AG08396 (cell line): ENCODE data around the gene ZMYND8.
A peak's percentile ranks its signal among the peaks of the same experiment; 100 is the strongest.

Experiments
- DNase-seq: peaks from one replicate; pipeline ENCODE4 v3.0.0; 2012; ENCODE audit warnings: low spot score, mixed read lengths

The ZMYND8 gene

DNA sequence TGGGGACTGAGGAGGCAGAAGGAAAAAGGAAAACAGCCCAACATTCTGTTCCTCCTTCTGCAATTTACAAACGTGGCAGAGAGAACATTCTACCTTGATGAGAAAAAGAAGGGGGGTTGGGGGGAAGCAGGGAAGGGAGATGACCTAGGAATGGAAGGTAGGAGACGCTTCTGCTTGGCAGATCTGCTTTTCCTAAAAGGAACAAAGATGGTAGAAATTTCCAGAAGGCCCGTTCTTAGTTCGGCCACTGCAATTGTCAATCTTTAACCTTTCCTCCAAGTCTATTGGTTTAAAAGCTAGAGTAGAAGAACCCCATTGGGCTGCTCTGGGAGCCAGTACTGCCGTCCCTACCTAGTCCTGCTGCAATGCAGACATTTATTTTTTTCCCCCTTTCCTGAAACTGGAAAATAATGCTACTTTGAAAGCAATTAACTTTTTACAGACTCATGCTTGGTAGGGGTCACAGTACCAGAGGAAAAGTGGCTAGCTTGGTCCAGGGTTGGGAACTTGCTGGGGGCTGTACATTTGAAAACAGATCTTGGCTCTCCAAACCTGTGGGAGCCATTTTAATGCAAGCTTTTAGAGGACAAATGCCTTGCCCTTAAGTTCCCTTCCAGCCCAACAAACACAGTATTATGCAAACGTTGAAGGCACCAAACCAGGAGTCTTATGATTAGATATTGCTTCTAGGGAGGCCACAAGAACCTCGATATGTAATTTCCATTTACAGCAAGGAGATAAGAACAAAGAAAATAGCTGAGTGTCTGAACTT lies 2.6 kb downstream of the ZMYND8 start:
- DNase-seq: no peak

DNA sequence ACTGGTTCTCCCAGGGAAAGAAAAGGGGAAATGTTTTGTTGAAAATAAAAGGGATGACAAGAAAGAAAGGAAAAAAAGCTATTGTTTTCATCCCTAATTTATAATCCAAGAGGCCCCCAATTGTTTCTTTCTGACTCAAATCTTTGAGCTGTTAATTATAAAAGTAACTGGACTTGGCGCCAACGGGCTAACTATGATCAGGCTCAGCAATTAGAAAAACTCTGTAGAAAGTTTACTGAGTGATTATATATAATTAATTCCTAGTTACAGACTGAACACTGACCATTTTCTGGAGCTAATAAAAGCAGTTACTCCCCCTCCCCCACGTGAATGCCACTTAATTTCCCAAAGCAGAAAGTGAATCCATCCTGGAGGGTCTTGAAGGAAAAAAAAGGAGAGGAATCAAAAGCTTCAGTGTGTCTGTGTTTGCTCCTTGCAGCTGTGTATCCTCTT lies 3.2 kb downstream of the ZMYND8 start:
- no peak for DNase-seq

DNA sequence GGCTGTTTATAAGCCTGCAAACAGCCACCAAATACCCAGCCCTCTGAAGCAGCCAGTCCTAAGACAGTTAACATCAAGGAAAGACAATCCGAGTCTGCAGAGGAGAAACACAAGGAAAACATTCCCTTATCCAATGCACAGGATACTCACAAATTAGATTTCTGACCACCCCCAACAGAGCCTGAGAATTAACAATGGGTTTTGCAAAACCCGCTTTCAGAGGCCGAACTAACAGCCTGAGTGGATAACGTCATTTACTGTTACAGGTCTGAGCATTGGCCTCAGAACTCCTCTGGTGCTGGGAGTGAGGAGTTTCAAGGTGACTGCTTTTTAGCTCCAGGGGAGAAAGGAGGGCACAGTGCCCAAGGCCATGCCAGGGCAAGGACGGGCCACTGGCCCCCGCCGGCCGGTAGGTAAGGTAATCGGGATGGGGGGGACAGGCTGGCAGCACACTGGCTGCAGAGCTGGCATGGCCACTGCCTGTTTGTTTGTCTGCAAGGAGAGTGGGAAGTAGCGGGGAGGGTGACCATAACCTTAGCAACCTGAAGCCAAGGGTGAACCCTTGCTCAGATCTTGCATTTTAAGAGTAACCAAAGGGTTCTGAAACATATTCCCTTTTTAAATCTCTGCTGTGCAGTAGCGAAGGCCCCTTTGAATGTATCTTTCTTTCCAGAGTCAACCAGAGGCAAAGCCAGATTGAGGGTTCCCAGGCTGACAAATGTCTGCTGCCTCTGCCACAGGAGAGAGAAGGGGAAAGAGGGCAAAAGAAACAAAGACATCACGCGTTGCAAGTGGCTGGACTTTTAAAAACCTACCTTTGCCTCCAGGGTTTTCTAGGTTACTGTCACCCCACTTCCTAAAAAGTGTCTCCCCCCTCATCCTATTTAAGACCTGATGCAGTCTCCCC lies 3.9 kb downstream of the ZMYND8 start:
- DNase-seq: no peak

DNA sequence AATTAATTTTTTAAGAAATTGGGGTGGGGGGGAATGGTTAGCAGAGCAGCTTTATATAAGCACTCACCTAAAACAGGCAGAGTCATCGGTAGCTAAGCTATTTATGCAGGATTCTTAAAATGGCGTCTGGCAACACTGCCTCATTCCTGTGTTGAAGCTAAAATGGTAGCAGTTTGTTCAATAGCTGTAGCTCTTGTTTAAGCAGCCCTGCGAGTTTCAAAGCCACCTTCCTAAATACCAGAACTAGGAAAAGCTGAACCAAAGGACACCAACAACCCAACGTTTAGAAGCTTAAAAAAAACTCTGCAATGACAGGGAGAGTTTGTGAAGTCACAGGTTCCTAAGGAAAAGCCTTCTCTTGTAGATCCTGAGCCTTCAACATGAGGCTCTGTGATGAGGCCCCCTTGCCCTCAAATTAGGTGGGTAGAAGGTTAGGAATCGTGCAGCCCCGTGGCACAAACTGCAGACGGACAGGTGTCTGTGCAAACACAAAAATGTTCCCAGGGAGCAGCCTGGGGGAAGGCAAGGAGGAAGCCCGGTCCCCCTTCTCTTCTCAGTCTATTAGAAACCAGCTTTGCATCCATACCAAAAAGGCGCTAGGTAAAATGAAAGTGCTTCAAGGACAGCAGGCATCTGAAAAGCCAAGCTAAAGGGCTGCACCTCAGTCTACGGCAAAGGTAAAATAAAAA lies 4.7 kb downstream of the ZMYND8 start:
- no peak for DNase-seq

DNA sequence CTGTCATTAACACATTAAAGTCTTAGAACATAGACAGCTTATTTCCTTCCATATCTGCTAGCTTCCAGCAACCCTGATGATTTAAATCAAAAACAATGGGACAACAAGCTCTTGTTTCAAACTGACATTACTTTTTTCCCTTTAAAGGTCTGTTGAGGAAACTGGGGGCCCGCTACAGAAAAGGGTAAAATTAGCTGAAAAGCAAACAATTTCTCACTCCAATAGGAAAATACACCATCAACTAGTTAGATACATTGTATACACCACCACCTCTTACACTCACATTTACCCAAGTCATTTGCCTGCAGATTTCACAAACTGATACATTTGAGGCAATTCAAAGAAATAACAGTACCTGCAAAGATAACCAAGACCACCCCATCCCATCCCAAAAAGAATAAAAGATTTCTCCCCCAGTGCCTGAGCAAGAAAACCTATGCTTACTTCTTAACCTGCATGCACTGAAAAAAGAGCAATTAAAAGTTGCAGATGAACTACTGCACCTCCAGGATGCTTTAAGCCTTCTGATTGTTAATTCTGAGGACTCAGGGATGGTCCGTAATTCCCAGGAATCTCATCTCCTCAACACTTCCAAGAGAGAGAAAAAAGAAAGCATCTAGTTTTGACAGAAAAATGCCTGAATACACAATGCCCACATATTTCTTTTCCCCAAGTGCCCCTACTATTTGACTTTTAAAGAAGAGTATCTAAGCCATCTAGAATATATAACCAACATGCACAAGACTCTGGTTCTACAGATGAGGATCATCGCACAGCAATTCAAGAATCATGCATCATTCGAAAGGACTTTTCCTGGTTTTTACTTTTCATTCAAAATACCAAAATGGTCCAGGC lies 5.6 kb downstream of the ZMYND8 start:
- DNase-seq: no peak

DNA sequence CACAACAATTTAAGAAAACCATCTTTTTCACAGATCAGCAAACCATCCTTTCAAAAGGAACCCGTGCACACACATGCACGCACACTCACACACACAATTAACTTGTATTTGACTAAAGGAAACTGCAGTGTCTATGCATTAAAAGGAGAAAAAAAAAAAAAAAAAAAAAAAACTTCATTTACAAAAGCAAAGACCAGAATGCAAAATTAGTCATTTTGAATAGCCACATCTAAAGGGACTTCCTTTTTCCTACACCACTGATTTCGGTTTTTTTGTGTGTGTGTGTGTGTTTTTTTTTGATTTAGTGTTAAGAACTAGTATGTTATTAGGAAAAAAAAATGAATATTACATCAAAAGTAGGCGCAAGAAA lies 6.3 kb downstream of the ZMYND8 start:
- DNase-seq: no peak

DNA sequence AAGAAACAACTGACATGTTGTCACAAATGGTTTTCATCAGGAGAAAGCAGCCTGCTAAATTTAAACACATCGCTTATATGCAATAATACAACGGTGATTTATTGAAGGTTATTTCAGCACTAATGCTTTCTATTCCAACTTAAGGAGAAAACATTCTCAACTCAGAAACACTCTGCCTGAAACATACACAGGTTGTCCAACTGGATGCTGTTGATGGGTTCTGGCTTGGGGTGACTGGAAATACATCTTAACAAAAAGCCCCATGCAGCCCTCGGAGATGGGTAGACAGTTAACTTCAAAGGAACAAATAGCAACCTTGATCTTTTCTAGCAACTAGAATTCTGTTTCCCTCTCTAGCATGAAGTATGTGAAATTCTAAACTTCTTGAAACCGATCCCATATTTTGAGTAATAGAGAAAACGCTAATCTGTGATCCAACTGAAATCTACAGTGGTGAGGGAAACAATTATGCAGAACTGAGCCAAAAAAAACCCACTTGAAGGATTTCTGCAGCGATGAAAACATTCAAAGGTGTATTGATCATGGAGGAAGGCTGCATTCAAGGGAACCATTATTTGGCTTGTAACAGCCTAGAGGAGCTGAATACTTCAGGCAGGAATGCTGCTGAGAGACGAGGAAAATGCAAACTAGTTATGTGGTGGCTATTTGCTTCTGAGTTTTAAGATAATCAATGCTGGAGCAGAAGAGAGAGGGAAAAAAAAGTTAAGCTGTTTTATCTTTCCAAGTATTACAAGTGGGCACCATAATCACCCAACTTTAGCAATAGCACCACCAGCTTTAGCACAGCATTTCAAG lies 6.9 kb downstream of the ZMYND8 start:
- DNase-seq: no peak

DNA sequence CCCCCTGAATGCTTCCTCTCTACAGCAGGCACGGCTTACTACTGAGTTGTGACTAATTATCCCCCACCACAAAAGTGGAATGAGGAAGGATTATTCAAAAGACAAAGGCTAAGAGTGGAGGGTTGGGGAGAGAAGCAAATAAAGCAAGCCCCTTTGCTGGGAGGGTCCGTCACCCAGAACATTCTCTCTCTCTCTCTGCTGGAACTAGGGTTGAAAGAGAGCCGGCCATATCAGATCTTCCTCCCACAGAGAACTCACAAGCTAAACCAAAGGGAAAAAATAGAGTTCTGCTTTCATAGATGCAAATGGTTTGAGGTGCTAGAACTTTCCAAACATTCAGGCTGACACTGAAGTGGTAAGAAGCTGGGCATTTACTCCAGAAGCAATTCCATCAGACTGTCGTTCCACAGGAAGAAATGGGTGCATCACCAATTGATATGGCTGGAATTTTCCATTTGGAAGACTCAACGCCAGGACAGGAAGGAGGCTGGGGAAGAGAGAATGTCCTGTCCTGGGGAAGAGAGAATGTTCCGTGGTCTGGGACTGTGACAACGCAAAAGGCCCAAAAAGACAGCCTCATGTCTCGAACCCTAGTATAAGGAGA lies 7.9 kb downstream of the ZMYND8 start:
- DNase-seq: no peak

DNA sequence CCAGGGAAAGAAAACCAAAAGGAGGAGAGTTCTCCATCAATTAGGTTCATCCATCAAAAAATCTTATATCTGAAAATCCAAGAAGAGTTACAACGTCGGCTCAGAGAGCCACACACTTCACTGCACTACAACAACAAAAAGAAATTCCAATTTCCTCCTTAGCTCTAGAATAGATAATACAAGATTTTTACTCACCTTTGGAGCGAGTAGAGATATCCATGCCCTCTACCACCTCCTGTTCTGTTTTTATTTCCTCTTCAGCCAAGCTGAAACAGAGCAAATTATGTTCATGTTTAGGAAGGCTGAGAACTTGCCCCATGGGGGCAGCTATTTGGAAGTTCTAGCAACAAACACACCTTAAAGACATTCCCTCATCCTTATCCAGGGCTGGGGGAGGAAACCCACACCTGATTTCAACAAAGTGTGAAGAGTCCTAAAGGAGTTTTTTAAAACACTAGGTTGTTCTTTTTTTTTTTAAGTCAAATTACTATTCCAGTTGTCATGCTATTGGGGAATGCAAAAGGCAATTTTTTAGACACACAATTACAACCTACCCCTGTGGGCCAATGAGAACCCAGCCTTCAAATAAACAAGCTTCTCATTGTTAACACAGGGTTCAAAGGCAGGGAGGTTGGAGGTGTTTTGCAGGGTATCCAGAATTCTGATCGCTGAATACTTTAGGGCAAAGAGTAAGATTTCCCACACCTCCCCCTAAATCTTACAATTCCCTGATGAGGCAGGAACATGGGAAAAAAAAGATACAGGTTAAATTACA lies 8.7 kb downstream of the ZMYND8 start:
- no peak for DNase-seq

DNA sequence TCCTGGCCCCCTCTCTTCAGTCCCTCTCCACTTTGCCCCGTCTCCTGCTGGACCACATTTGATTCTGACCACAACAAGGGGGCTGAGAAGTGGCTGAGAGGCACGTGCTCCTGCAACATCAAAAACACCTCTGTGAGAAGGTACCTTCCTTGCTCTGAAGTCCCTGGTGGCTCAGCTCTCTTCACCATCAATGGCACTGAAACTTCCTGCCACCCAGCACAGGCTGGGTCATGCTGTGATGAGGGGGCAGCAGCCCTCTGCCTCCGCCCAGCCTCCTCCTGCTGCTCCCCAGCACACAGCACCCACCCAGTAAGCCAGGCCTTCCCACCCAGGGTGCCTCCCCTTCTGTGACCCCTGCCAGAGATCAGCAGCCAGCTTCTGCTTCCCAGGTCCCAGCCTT lies 10.3 kb downstream of the ZMYND8 start:
- no peak for DNase-seq

DNA sequence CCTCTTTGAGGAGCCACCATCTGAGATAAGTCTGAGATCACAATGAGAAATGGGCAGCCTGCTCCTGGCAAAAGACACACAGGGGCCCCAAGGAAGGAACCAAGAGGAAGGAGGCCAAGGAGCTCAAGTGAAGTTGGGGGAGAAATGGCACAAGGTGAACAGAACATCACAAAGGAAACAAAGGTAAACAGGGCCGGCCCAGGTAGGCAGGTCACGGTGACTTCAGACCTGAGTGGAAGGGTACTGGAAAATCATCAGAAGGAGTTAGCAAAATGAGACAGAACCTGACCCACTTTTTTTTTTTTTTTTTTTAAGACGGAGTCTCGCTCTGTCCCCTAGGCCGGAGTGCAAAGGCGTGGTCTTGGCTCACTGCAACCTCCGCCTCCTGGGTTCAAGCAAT lies 11.3 kb downstream of the ZMYND8 start:
- no peak for DNase-seq

DNA sequence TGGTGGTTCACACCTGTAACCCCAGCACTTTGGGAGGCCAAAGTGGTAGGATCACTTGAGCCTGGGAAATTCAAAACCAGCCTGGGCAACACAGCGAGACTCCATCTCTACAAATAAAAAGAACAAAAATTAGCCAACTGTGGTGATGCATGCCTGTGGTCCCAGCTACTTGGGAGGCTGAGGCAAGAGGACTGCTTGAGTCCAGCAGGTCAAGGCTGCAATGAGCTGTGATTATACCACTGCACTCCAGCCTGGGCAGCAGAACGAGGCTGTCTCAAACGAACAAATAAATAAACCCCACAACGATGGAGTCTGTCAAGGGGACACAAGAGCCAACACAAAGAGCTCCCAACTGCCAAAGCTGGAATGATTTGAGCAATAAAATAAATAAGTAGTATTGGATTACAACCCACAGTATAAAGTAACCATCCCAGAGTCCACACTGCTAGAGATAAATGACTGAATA lies 13.5 kb downstream of the ZMYND8 start:
- DNase-seq: no peak

DNA sequence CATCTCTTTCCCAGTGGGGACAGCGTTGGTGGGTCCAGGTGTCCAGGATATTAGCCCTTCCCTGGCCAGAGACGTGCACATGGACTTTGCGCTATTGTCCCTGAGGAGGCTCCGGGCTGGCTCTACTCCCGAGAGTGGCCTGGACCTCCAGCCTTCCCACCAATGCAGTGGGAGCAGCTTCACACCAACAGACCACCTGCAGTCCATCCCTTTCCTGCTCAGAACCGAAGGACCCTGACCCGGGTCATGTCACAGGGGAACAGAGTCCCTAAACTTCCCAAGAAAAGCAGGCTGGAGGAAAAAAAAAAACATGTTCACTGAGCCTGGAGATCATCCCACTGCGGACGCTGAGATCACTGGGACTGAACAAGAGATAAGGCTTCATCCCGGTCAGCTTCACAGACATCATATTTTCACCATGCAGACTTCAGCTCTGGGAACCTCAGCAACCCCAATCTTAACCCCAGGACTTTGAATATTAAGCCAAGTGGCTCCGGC lies 18.3 kb downstream of the ZMYND8 start:
- no peak for DNase-seq

DNA sequence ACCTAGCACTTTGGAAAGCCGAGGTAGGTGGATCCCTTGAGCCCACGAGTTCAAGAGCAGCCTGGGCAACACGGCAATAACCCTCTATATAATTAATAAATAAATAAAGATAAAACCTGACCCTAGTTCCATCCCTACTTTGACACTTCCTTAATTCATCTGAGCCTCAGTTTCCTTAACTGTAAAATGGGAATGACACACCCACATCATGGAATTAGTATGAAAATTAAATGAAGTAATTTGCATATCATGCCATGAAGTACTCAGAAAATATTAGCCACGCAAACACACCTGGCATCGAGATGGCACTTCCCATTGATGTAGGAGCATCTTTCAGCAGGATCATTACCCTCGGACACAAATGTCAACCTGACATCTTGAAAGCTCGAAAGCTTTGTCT lies 19.1 kb downstream of the ZMYND8 start:
- no peak for DNase-seq

DNA sequence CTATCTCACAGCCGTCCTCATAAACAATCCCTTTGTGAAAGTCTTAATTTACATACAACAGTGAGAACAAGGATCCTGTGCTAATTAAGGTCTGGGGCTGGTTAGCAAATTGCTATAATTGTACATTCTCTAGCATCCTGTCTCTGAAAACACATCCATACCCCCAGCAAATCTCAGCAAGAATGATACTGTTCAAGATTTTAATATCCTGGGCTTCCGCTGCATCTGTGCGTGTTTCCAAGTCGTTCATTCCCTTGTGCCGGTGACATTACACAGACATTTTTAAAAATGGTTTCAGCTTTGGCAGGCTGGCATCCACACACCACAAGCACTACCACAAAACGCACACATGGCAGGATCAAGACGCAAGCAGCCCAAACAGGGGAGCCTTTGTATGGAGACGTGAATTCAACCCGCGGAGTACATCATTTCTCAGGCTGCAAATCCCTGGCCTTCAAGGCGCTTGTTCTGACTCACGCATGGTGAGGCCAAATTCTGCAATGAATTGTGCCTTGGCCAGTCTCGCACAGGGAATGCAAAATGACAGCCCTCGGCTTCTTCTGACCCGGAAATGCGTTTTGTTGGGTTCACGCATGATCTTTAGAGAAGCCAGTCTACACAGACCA lies 20.3 kb downstream of the ZMYND8 start:
- peak; percentile 64 for DNase-seq

DNA sequence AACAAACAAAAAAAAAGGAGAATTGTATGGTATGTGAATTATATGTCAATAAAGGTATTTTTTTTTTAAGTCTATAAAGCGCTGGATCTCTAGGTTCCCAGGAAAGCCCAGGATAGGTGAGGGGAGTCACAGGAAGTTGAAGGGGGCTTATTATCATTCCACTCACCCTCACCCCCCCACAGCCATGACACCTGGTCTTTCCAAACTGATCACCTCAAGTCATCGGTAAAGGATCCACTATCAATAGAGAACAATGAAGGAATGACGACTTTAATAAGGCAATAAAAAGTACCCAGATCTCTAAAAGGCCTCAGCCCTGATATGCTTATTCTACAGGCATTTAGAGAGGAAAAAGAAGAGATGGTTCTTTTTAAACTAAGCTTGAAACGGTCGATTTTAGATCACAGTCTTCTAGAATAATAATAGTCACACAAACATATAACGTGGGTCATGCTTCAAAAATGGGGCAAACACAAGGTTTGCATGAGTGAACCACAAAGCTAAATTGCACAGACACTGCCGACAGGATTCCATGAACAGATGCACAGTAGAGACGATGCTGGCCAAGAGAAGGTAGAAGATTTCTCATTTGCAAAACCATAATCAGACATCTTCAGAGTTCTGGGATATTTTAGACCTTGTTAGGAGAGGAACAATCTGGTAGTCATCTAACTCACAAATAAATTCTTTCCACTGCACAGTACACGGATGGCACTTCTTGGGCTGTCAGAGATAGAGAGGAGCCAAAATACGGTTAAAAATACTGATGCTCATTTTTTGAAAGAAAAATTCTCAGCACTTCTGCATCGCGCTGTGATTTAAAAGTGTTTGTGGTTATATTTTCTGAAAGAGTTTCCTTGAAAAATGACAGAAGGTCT lies 21.0 kb downstream of the ZMYND8 start:
- no peak for DNase-seq

DNA sequence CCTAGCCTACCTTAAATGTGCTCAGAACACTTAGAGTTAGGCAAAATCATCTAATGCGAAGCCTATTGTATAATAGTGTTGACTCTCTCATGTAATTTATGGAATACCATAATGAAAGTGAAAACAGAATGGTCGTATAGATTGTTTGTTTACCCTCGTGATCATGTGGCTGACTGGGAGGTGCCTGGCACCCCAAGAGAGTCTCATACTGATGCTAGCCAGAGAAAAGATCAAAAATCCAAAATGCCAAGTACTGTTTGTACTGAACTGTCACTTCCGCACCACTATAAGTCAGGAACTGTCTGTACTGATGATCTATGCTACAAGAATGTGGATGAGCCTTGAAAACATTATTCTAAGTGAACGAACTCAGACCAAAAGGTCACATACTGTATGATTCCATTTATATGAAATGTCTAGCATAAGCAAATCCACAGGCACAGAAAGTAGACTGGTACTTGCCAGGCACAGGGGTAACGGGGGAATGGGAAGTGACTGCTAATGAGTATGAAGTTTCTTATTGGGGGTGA lies 22.4 kb downstream of the ZMYND8 start:
- DNase-seq: peak; percentile 59
